Right lobe of liver (tissue), 6 donors: ENCODE data around the gene SIL1. TPM values are rescaled to one million over a fixed set of nuclear protein-coding genes. Genes with fewer than 3 reads are reported as not detected.
A peak's percentile ranks its signal among the peaks of the same experiment; 100 is the strongest.

Experiments
- ATAC-seq, 4 donors: fragments of 200-7000 bp; cut with Tn5 transposase; one replicate each; pipeline ENCODE4 v1.9.1; 2020; ENCODE audit warnings: mild to moderate bottlenecking in 4 of 4, moderate library complexity in 4 of 4
- DNase-seq, 3 donors: peaks; one replicate each; pipeline ENCODE4 v3.0.0-alpha.2; 2020
- H3K27ac ChIP-seq, 3 donors: fragments of 200-600 bp; one replicate each; pipeline ENCODE4 v1.8.0; 2022
- H3K27me3 ChIP-seq, 2 donors: fragments of 200-600 bp; one replicate each; pipeline ENCODE4 v1.8.0; 2022
- H3K36me3 ChIP-seq, 4 donors: fragments of 200-600 bp; sonication (generic) in 1 of 4; one replicate each; pipeline versions ENCODE4 v1.5.1 to v1.8.0; 2017 to 2022; ENCODE audit warnings: control low read depth in 1 of 4
- H3K4me1 ChIP-seq, 4 donors: fragments of 200-600 bp; sonication (generic) in 1 of 4; one replicate each; pipeline versions ENCODE4 v1.5.1 to v1.8.0; 2017 to 2022; ENCODE audit warnings: control low read depth in 1 of 4
- H3K4me3 ChIP-seq, 3 donors: fragments of 200-600 bp; one replicate each; pipeline ENCODE4 v1.8.0; 2022
- H3K9me3 ChIP-seq, 4 donors: fragments of 200-600 bp; sonication (generic) in 1 of 4; one replicate each; pipeline versions ENCODE4 v1.5.1 to v1.8.0; 2017 to 2022; ENCODE audit warnings: control low read depth in 1 of 4
- CTCF ChIP-seq, 4 donors: fragments of 200-600 bp in 3 of 4; fragments of 450-650 bp in 1 of 4; IDR thresholded peaks; one replicate each; pipeline versions ENCODE4 v1.5.1 to v1.8.0; 2016 to 2022; ENCODE audit warnings: antibody characterized with exemption in 4 of 4, mild to moderate bottlenecking in 2 of 4
- POLR2A ChIP-seq: fragments of 450-650 bp; IDR thresholded peaks from one replicate; pipeline ENCODE4 v1.6.1; 2017; ENCODE audit warnings: antibody characterized with exemption, mild to moderate bottlenecking
- WGBS: methylation state at CpG from one replicate; pipeline ENCODE4 v1.1.6; 2018; ENCODE audit warnings: low coverage, low lambda C conversion rate; ENCODE audit not compliant: insufficient coverage; ENCODE audit errors: missing lambda C conversion rate; 5-methylcytosine and 5-hydroxymethylcytosine counted together
- intact Hi-C, 2 donors: fragments of 100-400 bp; cut with DNase I; formaldehyde crosslinking; loops; one replicate each; pipeline versions ENCODE4 v1.11.2 to v1.14.1; 2022
- total RNA-seq, 6 experiments: library from RNA; depleted of rRNA in 2 of 6; stranded (reverse); fragments of >200 nt in 2 of 6; fragmentation: NEBNext Ultra II Directional in 3 of 6; extraction: Animal tissue kit (Norgen Biotek cat#: 25700) in 3 of 6; gene quantifications; one replicate each; pipeline versions ENCODE4 v1.1.0 to v1.2.4, GENCODE V29; 2016 to 2023
- donor health status: DM: no; HTN: yes; CAD: no.
- donor health status: DM: no; HTN: no; CAD: no.
- donor health status: DM: no; HTN: no; CAD: no.
- donor health status: DM: no; HTN: yes; CAD: no.
- donor health status: DM: no; HTN: yes; CAD: no.

SIL1 gene
- total RNA-seq, 6 experiments from 2014 or later = 57.6 to 94.9 (median 67.0) TPM

GRCh38 chr5:138975098-138975847 is 222.9 kb downstream of the SIL1 start:
- Histone ChIP-seq H3K4me3 (no peak overlapping the region), H3K27ac (peak overlapping the region in 2 of 3 donors; percentile 4 to 12), H3K27me3 (no peaks in the 10 kb centered on the region), H3K36me3 (no peaks in the 10 kb centered on the region), H3K4me1 (no peaks in the 10 kb centered on the region), H3K9me3 (no peaks in the 10 kb centered on the region)
- DNase-seq = peak in 1 of 3 donors; percentile 54
- TF ChIP-seq POLR2A = no peak
- TF ChIP-seq CTCF (IDR thresholded peaks at IDR 0.05) = no peak
- intact Hi-C loops = no loop called here
- ATAC-seq = peak; percentile 52 to 61 (median 55)
- WGBS = 87% methylated on average over 8 of the region's 10 CpGs

- intact Hi-C loops = no loop called here
- DNase-seq (no peak), ATAC-seq (peak; percentile 35 to 67 (median 44))
- peak overlapping the region; percentile 4 to 36 (median 20) for H3K27ac ChIP-seq
- 69% methylated on average over 6 of the region's 8 CpGs for WGBS
- H3K4me3 ChIP-seq = no peak overlapping the region
- no peaks in the 10 kb centered on the region for H3K4me1 ChIP-seq
- no peak for TF ChIP-seq POLR2A
- TF ChIP-seq CTCF (IDR thresholded peaks at IDR 0.05) = no peak
- H3K36me3 ChIP-seq = no peaks in the 10 kb centered on the region
- no peaks in the 10 kb centered on the region for H3K9me3 ChIP-seq
- H3K27me3 ChIP-seq = no peaks in the 10 kb centered on the region
These were observed 223.7 kb downstream of the SIL1 start for GRCh38 chr5:138974227-138975063.

DNA sequence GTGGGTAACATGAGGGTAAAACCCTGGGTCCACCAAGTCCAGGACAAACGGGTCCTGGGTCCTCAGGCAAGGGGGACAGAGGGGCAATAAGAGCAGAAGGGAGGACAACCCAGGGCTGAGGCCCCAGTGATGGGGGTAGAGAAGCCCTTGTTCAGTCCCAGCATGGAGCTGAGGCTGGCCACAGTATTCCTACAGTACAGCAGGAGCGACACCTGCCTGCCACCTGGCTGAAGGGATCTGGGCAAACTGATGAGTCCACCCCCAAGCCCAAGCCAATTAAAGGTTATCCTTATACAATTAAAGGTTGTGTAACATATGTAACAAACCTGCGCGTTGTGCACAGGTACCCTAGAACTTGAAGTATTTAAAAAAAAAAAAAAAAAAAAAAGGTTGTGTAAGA is 225.3 kb downstream of the SIL1 start:
- H3K9me3 ChIP-seq = no peaks in the 10 kb centered on the region
- H3K27ac ChIP-seq = no peak overlapping the region
- H3K27me3 ChIP-seq = no peaks in the 10 kb centered on the region
- H3K36me3 ChIP-seq = no peaks in the 10 kb centered on the region
- H3K4me3 ChIP-seq = no peak overlapping the region
- TF ChIP-seq CTCF (IDR thresholded peaks at IDR 0.05) = no peak
- no peak for TF ChIP-seq POLR2A
- ATAC-seq (no peak), DNase-seq (no peak)
- H3K4me1 ChIP-seq = no peaks in the 10 kb centered on the region
- 63% methylated on average over 1 of the region's 4 CpGs for WGBS
- intact Hi-C loops = no loop called here

DNA sequence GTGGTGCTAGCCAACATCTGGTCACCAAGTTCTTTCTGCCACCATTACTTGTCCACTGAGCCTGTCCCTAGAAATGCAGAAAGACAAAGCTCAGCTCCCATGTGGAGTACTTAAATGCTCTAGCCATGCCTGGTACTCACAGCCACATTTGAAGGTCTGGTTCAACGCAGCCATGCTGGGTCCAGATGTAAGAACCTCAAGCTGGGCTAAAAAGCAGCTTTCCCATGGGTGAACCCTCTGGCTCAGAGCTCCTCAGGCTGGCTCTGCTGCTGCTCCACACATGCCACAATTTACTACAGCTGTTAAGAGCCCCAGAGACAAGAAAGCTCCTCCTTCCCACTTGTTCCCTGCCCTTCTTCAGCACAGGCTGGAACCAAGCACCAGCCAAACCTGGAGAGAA is 225.9 kb downstream of the SIL1 start:
- whole genome bisulfite sequencing = no CpG with 5 or more reads among the region's 1 CpG
- Histone ChIP-seq H3K4me1 (no peaks in the 10 kb centered on the region), H3K27me3 (no peaks in the 10 kb centered on the region), H3K9me3 (no peaks in the 10 kb centered on the region), H3K27ac (no peak overlapping the region), H3K4me3 (no peak overlapping the region), H3K36me3 (no peaks in the 10 kb centered on the region)
- ATAC-seq = no peak
- TF ChIP-seq CTCF (IDR thresholded peaks at IDR 0.05) (no peak), POLR2A (no peak)
- DNase-seq = no peak
- intact Hi-C loops = no loop called here
